GM18868 (cell line): Measurements from ENCODE around the gene CCDC71.
A peak's percentile ranks its signal among the peaks of the same experiment; 100 is the strongest.

ENCODE experiments used
- ATAC-seq: cut with Tn5 transposase; IDR thresholded peaks from one replicate; pipeline ENCODE4 v1.9.1; 2021; ENCODE audit warnings: mild to moderate bottlenecking, moderate library complexity; ENCODE audit not compliant: unreplicated experiment

CCDC71 gene

DNA sequence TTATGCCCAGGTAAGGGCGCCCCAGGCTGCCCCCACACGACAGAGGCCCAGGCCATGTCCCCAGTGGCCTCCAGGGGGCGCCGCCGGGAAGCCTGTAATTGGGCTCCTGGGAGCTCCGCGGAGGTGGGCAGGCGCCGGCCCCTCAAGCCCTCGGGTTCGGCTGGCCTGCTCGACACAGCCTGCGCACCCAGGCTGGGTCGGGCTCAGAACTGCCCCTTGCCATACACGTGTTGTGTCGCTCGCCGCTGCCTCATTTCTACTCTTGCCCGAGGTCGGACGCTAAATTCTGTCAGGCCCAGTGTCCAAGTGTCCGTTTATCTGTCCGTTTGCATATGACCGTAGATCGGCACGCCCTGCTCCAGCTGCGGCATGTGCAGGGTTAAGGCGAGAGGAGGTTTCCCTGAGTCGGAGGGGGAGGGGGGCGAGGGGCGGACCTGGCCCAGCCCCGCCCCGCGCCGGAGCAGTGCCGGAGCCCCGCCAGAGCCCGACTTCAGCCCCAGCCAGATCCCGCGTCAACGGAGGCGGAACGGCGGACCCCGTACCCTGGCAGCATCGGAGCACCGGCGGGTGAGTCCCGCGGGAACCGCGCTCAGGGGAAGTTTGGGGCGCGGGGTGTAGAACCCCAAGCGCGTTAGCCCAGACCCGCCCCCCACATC lies 5.1 kb upstream of the CCDC71 start, which contains the start of gene KLHDC8B:
Gene KLHDC8B (plus strand): TSS at position 480 of the 656 bp plus-strand sequence. CDS start 1,172 bp downstream, outside the sequence.
- peak; percentile 71 for ATAC-seq

DNA sequence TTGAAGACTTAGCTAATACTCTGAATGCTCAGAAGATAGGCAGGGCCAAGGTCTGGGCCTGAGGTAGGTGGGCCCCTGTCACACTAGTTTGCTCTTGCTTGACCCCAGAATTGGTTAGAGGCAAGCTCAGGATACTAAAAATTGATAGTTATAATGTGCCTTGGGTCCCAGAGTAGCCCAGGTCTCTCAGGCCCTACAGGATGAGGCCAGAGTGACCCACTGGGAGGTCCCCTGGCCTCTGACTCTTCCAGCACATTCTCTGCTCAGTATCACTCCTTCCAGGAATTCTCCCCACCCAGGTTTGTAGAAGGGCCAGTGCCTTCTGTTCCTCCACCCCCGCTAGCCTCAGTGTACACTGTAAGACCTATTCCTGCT lies 4.6 kb upstream of the CCDC71 start:
- ATAC-seq: no peak

DNA sequence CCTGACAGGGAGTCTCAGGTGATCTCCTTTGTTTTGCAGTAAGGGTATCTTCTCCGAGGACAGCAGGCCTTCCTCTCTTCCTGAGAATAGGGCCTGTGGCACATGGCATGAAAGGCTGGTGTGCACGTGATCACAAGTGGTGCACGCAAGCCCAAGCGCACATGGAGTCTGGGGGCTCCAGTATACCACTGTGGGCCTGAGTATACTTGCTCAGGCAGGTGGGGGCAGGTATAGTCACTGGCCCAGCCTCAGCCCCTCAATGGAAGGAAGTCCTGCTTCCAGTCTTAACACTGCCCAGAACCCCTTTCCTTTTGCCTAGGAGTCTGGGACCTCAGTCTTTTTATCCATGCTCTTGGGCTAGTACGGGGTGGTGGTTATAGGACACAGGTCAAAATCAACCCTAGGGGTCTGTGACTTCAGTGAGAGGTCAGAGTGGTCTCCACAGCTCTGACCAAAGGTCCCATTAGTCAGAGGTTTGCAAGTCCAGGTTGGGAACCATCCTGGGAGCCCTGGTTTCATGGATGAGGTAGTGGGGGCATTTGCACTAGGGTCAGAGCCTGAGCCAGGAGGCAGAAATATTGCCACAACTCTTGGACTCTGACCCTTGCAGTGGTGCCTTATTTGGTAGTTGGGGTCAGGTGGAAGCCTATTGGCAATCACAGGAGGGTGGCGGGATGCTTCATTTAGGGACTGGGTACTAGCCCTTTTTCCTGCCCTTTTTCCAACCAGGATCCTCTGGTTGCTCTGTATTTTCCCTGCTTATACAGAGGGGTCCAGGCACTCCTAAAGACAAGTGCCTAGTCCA lies 823 bp upstream of the CCDC71 start:
- ATAC-seq: no peak

DNA sequence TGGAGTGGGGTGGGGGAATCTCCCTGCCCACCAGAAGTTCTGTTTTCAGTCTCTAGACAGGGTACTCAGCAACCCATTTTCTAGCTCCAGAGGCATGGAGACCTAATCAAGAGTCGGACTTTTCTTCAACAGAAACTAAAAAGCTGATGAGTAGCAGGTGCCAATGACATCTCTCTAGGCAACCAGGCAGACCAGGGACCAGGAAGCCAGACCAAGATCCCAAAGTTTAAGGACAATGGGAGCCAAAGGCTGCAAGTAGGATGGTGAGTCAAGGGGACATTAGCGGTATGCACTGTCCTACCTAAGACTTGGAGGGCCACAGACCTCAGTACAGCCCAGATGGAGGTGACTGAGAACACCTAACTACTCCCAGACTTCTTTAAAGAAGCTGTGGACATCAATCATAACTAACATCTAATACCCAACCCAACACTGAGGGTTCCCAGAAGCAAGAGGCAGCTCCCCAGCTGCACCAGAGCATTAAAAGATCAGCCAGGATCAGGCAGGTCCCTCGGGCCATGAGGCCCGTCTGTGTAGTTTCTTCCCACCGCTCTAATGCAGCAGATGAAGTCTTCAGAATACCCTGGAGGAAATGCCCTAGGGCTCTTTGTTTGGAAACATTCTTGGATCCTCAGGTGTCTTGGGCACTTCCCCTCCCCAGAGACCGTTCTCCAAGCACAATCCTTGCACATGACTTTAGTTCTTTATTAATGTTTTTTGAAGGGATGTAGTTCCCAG lies 979 bp downstream of the CCDC71 start:
- ATAC-seq: no peak

DNA sequence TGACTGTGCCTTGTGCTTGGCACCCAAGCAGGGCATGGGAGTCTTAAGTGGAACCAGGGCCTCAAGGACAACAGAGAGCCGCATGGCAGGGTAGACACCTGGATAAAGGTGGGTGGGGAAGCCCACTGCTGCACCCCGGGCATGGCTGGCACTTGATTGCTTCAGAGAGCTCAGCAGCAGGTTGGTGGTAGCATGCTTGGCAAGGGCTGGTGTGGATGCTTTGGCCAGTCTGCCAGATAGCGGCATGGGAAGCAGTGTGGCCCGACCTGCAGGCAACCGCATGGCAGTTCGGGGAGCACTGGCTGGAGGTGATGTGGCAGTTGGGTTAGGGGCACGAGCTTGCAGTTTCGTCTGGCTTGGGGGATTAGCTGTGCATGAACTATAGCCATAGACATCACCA lies 2.5 kb downstream of the CCDC71 start:
- no peak for ATAC-seq

DNA sequence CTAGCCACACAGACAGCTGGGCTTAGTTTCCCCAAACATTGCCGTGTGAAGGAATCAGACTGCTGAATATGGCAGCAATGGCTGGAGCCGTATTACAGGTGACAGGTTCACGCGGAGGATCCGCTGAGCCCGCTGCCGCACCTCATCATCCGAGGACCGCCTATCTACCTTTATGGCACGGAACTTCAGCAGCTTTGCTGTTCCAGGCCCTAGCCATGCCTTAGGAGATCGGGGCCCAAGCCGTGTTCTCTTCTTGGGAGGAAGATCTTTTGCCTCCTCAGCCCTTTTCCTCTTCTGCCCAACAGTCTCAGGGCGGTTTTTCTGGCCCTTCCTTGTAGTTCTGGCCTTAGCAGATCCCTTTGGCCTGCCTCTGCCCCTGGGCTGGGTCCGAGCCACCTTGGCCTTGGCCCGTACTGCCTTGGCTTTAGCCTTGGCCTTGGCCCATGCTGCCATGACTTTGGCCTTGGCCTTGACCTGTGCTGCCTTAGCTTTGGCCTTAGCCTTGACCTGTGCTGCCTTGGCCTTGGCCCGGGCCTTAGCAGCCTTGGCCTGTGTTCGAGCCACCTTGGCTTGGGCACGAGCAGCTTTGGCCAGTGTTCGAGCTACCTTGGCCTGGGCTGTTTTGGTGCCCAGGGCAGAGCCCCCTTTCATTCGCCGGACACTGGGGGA lies 3.2 kb downstream of the CCDC71 start:
- ATAC-seq: no peak

DNA sequence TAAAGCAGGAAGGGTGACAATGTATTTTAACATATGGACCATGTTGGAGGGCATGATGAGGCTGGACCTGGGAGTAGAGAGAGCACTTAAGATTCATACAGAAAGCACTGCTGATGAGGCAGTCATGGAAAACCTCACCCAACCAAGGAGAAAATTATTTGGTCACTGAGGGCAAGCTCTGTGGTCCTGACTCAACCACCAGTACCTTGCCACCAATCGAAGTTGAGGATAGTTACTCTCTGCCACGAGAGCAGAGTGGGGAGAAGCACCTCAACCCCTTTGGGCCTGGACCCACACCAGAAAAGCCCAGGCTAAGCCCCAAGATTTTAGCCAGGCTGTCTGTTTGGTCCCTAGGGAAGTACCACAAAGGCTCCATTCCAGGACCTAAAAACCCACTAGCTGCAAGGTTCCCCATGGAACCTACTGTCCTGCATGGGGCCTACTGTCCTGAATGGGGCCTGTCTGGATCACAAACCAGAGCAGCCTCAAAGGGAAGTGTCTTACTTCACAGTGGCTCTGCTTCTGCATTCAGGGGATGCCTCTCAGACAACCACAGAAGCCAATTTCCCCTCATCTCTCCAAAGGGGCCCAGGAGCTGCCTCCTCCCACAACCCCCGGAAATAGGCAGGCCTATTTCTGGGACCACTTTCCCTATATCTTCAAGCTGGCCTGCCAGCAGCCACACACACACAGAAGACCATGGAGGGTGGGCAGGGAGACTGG lies 4.2 kb downstream of the CCDC71 start:
- no peak for ATAC-seq

DNA sequence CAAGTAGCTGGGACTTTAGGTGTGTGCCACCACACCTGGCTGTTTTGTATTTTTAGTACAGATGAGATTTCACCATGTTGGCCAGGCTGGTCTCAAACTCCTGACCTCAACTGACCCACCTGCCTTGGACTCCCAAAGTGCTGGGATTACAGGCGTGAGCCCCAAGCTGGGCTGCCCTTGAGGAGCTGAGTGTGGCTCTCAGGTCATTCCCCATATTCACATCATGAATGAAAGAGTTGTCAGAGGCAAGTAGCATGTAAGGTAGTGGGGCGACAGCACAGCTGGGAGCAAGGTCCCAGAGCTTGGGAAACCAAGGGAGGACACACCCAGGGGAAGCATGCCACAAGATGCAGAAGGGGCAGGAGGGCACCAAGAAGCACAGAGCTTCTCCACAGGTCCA lies 4.9 kb downstream of the CCDC71 start:
- ATAC-seq: no peak

DNA sequence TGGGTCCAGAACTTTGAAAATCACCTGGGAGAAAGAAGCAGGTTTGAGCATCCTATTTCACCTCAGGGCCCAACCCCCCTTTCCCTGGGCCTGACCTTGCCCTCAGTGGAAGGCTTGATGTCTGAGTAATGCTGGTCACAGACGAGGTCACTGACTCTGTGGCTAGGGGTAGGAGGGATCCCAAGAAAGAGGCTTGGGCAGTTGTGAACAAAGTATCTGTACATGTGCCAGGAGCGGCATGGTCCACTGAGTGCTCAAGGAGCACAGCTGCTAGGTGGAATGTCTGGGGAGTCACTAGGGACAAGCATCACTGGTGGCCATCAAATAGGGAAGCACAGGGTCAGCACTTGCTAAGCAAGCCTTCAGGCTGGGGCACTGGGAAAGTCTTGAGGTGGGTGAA lies 7.3 kb downstream of the CCDC71 start:
- ATAC-seq: no peak

DNA sequence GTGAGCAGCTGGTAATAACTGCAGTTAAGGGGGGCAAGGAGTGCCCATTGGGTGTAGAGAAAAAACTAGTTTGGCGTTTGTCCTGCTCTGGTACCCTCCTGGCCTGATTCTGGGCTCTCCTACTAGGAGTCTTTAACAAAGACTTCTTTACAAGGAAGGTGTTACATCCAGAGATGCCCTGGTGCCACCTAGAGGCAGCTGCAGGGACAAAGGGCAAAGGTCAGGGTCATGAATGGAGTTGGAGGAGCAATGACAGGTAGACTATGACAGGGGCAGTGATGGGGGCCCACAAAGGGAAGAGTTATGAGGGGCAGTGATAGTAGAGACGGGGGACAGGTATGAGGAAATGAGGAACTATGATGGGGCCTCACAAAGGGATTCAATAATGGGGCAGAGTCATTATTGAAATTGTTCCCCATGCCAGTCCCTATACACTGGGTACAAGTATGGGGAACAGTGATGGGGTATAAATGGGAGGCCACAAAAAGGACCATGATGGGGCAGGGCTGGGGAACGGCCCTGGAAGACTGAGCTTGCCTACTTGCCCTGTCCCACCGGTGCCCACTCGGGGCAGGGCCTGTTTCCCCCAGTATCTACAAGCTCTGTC lies 7.9 kb downstream of the CCDC71 start:
- no peak for ATAC-seq

DNA sequence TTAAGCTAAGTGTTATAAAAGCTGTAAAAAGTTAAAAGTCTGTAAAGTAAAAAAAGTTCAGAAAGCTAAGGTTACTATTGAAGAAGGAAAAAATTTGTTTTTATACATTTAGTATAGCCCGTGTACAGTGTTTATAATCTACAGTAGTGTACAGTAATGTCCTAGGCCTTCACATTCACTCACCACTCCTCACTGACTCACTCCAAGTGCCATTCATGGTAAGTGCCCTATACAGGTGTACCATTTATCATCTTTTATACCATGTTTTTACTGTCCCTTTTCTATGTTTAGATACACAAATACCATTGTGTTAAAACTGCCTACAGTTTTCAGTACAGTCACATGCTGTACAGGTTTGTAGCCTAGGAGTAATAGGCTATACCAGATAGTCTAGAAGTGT lies 8.8 kb downstream of the CCDC71 start:
- no peak for ATAC-seq

DNA sequence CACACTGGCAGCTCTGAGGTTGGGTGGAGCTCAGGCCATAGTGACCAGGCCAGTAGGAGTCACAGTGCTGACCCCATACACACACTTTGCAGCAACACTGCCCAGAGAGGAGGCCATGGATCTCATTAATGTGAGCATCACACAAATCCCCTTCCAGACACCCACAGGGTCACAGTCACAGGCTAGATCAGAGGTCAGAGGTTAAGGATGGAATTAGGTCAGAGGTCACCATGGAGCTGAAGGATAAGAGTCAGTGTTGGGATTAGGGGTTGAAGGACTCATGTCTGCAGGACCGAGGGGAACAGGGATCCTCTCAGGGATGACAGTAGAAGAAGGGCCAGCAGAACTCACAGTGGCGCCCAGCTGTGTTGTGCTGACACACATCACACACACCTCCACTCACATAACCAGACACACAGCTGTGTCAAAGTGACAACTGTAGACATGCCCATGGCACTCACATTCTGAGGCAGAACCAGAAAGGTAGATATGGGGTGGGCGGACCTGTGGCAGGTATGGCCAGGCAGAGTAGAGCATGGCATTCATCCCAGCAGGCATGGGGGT lies 12.7 kb downstream of the CCDC71 start:
- no peak for ATAC-seq

DNA sequence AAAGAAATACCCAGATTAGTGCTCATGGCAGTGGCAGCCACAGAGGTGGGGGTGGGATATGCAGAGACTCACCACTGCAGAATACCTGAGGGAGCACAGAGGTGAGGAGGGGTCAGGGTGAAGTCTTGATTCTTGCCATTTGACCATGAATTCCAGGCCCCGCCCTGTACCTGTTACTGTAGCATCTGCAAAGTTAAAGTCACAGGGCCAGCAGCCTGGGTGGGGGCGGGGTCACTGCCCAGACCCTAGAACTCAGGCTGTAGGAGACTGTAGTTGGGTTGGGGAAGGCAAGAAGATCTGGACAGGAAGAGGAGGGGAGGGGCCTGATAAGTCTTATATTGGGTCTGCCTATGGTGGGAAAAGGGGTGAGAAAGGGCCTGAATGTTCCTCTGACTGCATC lies 14.5 kb downstream of the CCDC71 start:
- ATAC-seq: no peak

DNA sequence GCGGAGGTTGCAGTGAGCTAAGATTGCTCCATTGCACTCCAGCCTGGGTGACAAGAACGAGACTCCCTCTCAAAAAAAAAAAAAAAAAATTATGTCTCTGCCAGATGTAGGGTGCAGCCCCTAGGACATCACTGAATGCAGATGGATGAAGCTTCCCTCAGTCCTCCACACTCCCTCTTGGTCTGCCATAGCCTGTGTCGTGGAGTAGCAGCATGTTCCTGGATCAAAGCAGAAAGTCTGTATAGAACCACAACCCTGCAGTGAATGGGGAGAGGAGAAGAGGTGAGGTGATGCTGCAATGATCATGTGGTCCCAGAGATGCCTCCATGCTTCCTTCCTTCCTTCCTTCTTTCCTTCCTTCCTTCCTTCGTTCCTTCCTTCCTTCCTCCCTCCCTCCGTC lies 18.0 kb downstream of the CCDC71 start:
- no peak for ATAC-seq

DNA sequence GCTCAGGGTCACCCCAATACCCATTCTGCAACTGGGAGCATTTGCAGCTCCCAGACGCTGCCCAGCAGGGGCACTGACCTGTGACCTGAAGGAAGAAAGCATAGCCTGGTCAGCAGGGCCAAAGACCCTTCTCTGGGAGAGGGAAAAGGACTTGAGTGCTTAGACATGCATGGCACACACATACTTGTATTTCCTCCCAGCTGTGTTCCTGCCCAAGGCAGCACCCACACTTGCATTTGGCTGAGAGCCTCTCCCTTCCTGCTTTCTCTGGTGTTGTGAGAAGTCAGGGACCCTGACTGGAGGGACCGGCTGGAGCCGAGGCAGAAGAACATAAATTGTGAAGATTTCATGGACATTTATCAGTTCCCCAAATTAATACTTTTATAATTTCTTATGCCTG lies 26.1 kb downstream of the CCDC71 start:
- ATAC-seq: no peak

DNA sequence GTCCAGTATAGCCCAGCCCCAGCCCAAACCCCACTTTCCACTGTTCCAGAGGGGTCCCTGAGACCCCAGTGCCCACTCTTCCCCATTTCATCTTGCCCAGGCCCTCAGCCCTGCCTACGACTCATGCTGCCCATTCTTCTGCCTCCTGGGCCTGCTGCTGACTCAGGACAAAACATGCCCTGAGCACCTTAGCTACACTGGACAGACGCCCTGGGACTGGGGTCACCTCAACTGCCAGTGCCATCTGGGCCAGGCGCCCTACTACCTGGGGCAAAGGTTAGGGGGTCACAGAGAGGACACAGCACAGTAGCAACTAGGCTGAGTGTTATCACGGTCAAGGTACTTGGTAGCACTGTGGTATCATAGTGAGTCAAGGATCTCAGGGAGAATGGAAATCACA lies 30.6 kb downstream of the CCDC71 start:
- no peak for ATAC-seq

DNA sequence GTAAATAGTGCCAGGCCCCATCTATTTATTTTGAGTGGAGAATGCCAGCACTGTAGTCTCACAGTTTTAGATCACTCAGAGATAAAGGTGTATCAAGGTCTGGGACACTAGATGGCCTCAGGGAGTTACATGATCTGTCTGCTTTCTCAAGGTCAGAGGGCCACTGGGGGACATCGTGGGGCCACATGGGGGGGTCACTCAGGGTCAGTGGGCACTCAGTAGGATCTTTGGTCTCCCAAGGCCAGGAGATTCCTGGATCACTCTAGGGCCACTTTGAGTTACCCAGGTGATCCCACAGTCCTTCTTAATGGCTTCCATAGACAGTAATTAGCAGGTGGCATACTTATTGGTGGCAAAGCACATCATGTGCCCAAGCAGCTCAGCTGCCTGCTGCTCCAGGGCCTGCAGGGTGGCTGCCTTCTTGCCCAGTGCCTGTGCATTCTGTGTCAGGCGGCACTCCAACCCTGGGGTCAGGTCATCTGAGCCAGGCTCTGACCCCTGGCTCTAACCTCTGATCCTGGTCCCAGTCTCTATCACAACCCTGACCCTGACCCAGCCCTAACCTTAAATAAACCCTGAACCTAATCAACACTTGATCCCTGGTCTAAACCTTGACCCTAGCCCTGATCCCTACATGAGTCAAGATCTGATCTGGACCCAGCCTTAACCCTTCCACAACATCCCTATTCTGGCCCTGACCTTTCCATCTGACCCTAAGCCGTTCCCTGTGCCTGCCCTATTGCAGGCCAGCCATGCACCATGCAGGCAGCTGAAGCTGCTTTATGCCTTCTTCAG lies 31.5 kb downstream of the CCDC71 start:
- no peak for ATAC-seq

DNA sequence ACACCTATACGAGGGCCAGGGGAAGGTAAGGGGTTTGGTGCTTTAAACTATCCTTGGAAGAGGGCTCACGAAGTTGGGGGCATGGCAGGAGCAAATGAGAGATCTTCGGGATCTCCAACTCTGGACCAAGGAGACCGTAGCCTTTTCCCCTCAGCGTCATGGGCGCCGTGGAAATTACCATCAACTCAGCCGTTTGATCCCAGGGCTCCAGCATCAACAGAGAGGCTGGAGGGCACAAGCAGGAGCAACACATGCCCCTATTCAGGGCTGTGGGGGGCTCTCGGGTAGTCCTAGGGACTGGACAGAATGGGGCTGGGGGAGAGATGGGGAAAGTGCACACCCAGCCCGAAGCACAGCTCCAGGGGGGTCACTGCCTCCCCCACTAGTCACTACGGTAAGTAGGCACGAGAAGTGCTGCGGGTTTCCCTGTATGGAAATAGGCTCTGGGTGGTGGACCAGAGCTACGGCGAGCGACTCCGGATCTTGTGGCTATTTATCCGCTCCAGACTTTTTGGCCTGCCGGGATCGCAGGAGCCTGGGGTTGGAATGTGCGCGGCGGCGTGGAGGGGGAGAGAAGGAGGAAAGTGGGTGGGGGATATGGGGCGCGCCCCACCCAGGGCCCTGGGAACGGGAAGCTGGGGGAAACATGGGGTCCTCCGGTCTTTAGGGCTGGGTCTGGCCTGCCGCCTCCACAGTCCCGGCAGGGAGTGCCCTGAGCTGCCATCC lies 32.7 kb downstream of the CCDC71 start:
- ATAC-seq: no peak
